Ovary (tissue), 9 donors: ENCODE data around the gene NALF2. TPM values are rescaled to one million over a fixed set of nuclear protein-coding genes. Genes with fewer than 3 reads are reported as not detected.

Source experiments
- DNase-seq, 5 donors: peaks; one replicate each; pipeline ENCODE4 v3.0.0-alpha.2; 2019 to 2020
- H3K27ac ChIP-seq, 2 donors: fragments of 200-600 bp; one replicate each; pipeline versions ENCODE4 v1.5.1 to v1.8.0; 2019 to 2022
- H3K27me3 ChIP-seq: fragments of 200-600 bp; one replicate; pipeline ENCODE4 v1.8.0; 2022
- H3K36me3 ChIP-seq: fragments of 200-600 bp; sonication (generic); one replicate; pipeline ENCODE4 v1.5.1; 2019
- H3K4me1 ChIP-seq: one replicate; pipeline ENCODE4 v1.8.1; 2013; ENCODE audit warnings: mild to moderate bottlenecking, moderate library complexity; ENCODE audit not compliant: insufficient read depth
- H3K4me3 ChIP-seq: fragments of 200-600 bp; sonication (generic); one replicate; pipeline ENCODE4 v1.5.1; 2017
- H3K9me3 ChIP-seq, 2 donors: fragments of 200-600 bp in 1 of 2; sonication (generic) in 1 of 2; one replicate each; pipeline versions ENCODE4 v1.5.1 to v1.8.1; 2013 to 2019; ENCODE audit warnings: mild to moderate bottlenecking in 1 of 2, moderate library complexity in 1 of 2
- CTCF ChIP-seq, 3 donors: fragments of 450-650 bp in 2 of 3; fragments of 200-600 bp in 1 of 3; IDR thresholded peaks; one replicate each; pipeline versions ENCODE4 v1.5.1 to v1.8.0; 2016 to 2022; ENCODE audit warnings: antibody characterized with exemption in 3 of 3, mild to moderate bottlenecking in 1 of 3
- EP300 ChIP-seq: sonication (generic); formaldehyde crosslinking; IDR thresholded peaks from one replicate; pipeline ENCODE4 v1.6.1; 2017; ENCODE audit warnings: antibody characterized with exemption
- POLR2A ChIP-seq: fragments of 450-650 bp; IDR thresholded peaks from one replicate; pipeline ENCODE4 v1.6.1; 2017; ENCODE audit warnings: antibody characterized with exemption, mild to moderate bottlenecking, moderate library complexity
- WGBS, 3 donors: extraction: QIAGEN DNeasy Blood & Tissue Kit in 1 of 3; methylation state at CpG; one replicate each; pipeline versions ENCODE4 v1.1.5 to v1.1.7; 2013 to 2017; 5-methylcytosine and 5-hydroxymethylcytosine counted together
- intact Hi-C, 4 donors: fragments of 100-400 bp; cut with DNase I; formaldehyde crosslinking; loops; one replicate each; pipeline versions ENCODE4 v1.11.0 to v1.15.1; 2022 to 2023
- polyA plus RNA-seq, 2 donors: library from polyadenylated mRNA; stranded (reverse); fragments of 200-250 nt in 1 of 2; fragments of 350-450 nt in 1 of 2; fragmentation: Illumina TruSeq in 1 of 2; extraction: RNeasy Lipid Tissue Mini Kit (QIAGEN cat#74804) in 1 of 2; gene quantifications; one replicate each; pipeline ENCODE4 v1.2.3, GENCODE V29; 2013 to 2014
- total RNA-seq, 7 donors: library from RNA; depleted of rRNA in 2 of 7; stranded (reverse); fragments of >200 nt in 2 of 7; fragmentation: NEBNext Ultra II Directional in 3 of 7; extraction: Animal tissue kit (Norgen Biotek cat#: 25700) in 3 of 7; gene quantifications; one replicate each; pipeline versions ENCODE4 v1.1.0 to v1.2.4, GENCODE V29; 2016 to 2023
- donor health status: DM: no; HTN: no; CAD: no; lungs with moderate emphysema.
- donor health status: DM: no; HTN: no; CAD: no.
- donor health status: Bipolar disorder and iron deficiency.
- donor health status: DM: yes; HTN: yes; CAD: no.
- donor health status: DM: no; HTN: no; CAD: no.
- donor health status: DM: yes; HTN: yes; CAD: no.

NALF2 gene
- total and polyA plus RNA-seq, 9 donors, result 0.07 to 0.77 (median 0.37) TPM; not detected in 1

GRCh38 chrX:69546978-69547377 is 42.9 kb downstream of the NALF2 start:
- Histone ChIP-seq H3K27ac (no peak overlapping the region), H3K27me3 (no peaks in the 10 kb centered on the region), H3K4me1 (no peaks in the 10 kb centered on the region), H3K36me3 (no peaks in the 10 kb centered on the region), H3K4me3 (no peak overlapping the region), H3K9me3 (no peaks in the 10 kb centered on the region)
- WGBS, 3 donors, result 83 to 87% (median 85%) methylated on average over 5 of the region's 5 CpGs
- no peak for DNase-seq
- TF ChIP-seq EP300 (no peak), CTCF (IDR thresholded peaks at IDR 0.05) (no peak), POLR2A (no peak)
- intact Hi-C loops, result no loop called here

- 29 to 44% (median 35%) methylated on average over 7 of the region's 7 CpGs for WGBS, 3 donors
- no peaks in the 10 kb centered on the region for H3K9me3 ChIP-seq
- intact Hi-C loops, result no loop called here
- H3K36me3 ChIP-seq, result no peaks in the 10 kb centered on the region
- H3K4me1 ChIP-seq, result peaks cover under 1% of the 10 kb centered on the region
- H3K27me3 ChIP-seq, result no peaks in the 10 kb centered on the region
- TF ChIP-seq EP300 (no peak), POLR2A (no peak), CTCF (IDR thresholded peaks at IDR 0.05) (no peak)
- no peak overlapping the region for H3K27ac ChIP-seq
- DNase-seq, result no peak
- no peak overlapping the region for H3K4me3 ChIP-seq
Measured at GRCh38 chrX:69551421-69552009, 47.4 kb downstream of the NALF2 start.

GRCh38 chrX:69552512-69552911 is 48.4 kb downstream of the NALF2 start:
- Histone ChIP-seq H3K27ac (no peak overlapping the region), H3K9me3 (no peaks in the 10 kb centered on the region), H3K36me3 (no peaks in the 10 kb centered on the region), H3K4me3 (no peak overlapping the region), H3K27me3 (no peaks in the 10 kb centered on the region), H3K4me1 (peaks cover 4% of the 10 kb centered on the region)
- no peak for DNase-seq
- WGBS, 3 donors, result 64 to 79% (median 66%) methylated on average over 4 of the region's 4 CpGs
- TF ChIP-seq POLR2A, result no peak
- no peak for TF ChIP-seq CTCF (IDR thresholded peaks at IDR 0.05)
- TF ChIP-seq EP300, result no peak
- intact Hi-C loops, result no loop called here

Other genes with a start within 250 kb of the NALF2 start
- 1 to 10 TPM; 5.6 to 9.3 (median 8.5) TPM for gene EDA, start 111.8 kb downstream of the NALF2 start, total RNA-seq
- gene EDA, start 111.8 kb downstream of the NALF2 start, polyA plus RNA-seq, result 1 to 10 TPM; 4.5 to 8.4 TPM